Measurements from ENCODE around the gene SCAMP4.
"Not testable (repeated sequence)": the region's sequence is repeated elsewhere in the genome, so short reads cannot be mapped to it uniquely, and the experiment has no call there.

Gene SCAMP4

DNA sequence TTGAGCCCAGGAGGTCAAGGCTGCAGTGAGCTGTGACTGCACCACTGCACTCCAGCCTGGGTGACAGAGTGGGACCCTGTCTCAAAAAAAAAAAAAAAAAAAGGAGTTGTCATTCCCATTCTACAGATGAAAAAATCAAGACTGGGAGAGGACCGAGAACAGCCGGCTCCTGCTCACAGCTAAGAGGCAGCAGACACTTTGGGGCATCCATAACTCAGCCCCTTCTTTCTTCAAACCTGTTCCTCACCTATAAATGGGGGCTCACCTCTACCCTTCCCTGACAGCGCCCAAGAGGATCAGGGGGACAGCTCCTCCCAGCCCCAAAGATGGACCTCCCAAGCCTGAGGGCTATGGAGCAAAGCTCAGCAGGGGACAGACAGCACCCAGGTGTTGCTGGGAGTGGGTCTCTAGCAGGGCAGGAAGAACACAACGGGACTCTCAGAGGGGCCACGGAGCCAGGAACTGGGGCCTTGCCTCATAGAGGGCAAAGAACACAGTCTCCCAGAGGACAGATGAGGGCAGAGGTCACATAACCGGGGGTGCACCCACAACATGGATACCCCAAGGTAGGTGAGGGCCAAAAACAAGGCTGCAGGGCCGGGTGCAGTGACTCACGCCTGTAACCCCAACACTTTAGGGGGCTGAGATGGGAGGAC lies 38.4 kb upstream of the SCAMP4 start:
- DNase-seq: no peak

DNA sequence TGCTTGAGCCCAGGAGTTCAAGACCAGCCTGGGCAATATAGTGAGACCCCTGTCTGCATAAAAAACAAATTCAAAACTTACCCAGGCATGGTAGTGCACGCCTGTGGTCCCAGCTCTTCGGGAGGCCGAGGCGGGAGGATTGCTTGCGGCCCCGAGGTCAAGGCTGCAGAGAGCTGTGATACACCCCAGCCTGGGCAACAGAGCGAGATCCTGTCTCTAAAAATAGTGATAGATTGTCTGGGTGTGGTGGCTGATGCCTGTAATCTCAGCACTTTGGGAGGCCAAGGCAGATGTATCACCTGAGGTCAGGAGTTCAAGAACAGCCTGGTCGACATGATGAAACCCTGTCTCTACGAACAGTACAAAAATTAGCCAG lies 37.9 kb upstream of the SCAMP4 start:
- DNase-seq: no peak

DNA sequence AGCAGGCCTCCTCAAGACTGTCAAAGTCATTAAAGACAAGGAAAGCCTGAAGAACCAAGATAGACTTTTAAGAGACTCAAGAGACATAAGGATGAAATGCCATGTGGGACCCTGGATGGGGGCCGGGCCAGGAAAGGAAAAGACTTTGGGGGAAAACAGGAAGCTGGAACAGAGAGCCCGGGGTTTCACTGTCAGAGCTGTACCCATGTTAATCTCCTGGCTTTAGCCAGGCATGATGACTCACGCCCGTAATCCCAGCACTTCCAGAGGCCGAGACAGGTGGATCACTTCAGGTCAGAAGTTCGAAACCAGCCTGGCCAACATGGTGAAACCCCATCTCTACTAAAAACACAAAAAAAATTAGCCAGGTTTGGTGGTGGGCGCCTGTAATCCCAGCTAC lies 36.2 kb upstream of the SCAMP4 start:
- DNase-seq: no peak

DNA sequence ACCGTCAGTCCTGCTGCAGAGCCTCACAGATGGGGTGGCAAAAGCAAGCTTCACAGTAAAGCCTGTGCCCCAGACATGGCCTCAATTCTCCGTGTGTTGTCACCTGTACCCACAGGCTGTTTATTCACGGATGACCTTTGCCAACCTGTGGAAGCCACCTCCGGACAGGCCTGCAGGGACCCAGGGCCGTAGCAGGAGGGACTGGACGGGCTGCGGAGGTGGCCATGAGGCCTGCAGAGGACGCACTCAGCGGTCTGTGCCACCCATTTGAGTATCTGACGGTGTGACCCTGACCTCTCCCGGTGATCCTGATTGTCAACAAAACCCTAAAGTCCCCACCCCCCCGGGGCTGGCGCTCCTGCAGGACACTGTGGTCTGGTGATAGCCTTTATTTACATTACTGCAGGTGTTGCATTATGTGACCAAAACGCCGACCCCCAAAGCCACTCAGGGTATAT lies 34.0 kb upstream of the SCAMP4 start:
- no peak for DNase-seq

DNA sequence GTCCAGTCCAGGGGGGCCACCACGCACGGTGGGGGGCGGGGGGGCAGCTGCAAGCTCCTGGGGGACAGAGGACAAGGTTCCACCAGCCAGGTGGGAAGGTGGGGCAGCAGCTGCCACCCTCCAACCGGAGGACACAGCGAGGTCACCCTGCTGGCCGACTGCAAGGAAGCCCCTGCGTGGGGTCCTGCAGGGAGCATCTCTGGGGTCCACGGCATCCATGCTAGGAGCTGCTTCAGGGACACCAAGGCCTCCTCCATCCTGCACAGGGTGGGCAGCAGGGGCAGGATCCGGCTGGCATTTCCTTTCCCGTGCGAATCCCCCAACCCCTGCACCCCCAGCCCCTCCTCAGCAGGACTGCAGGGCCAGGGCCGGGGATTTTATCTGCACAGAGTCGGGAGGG lies 33.6 kb upstream of the SCAMP4 start:
- no peak for DNase-seq

DNA sequence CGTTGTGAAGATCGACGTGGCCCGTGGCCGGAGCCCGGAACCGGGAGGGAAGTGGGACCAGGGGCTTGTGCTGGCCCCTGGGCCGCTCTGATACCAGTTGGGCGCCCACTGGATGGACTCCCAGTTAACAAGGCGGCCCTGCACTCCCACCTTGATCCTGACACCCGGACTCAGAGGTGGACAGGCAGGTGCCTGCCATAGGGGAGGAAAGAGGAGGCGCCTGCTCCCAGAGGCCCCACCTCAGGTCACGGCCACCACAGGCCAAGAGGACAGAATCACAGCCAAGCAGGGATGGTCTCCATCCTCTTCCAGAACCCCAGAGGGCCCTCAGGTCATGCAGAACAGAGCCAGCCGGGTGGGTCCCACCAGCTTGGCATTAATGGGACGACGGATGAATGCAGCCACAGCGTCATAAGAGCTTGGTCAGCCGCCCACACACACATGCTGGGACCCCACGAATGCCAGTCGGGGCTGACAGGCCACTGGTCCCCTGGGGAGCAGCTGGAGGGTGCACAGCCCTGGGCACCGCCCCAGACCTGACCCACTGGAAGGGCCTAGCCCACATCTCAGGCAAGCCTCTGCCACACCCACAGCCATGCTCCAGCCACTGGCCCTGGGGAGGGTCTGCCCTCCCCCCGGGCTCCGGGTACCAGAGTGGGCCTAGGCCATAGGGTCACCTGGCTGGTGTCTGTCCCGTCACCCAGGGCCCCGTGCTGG lies 32.2 kb upstream of the SCAMP4 start:
- DNase-seq: no peak

DNA sequence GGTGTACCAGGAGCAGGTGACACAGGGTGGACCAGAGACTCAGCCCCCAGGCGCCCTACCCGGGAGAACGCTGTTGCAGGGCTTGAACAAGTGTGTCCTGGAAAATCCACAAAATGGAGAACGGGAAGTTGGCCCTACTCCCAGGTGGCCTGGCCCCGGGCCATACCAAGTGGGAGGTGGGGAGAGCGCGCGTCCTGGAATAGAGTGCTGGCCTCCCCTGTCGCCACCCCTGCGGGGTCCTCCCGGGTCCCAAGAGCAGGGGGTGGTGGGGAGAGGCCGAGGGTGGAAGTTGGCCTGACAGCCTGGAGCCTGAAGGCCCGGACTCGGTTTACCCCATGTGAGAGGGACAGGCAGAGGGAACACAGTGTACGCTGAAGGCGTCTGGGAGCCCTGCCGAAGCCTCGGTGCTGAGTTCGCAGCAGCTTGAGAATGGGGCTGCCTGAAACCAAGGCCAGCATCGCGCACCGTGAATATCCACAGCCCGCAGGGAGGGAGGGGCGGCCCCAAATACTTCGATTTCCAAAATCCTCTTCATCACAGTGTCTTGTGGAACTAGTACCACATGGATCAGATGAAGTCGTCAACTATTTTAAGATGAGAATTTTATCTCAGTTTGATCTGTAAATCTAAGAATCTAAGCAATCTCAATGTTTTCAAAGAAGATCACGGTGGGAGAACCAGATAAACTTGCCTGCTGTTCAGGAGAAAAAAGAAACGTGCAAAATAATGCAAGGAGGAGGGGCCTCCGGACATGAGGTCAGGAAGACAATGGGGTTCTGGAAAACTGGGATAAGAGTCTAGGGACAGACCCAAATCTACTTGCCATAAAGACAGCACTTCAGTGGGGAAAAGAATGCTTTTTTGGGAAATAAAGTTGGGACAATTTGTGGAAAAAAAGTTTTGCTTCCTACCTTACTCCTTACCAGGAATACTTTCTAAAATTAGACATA lies 31.4 kb upstream of the SCAMP4 start:
- DNase-seq: no peak

DNA sequence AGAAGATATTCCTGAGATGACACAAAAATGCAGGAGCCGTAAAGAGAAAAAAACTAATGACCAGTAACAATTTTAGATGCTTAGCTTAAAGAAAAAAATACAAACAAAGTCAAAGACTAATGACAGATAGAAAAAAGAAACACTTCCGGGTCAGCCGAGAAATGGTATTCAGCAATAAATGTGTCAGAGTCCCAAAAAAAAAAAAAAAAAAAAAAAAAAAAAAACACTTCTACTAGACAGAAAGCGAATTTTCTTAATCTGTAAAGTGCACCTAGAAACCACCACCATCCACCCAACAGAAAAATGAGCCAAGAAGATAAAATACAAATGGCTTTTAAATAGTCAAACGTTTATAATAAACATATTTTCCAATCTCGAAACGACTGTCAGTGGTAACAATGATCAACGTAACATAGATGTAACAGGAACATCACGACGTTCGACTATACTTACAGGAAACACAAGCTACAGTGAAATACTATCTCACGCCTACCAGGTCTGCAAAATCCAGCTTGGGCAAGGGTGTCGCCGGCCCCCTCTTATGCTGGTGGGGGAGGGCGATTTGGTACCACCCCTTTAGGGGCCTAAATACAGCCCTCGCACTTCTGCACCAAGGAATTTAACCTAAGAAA lies 30.5 kb upstream of the SCAMP4 start:
- DNase-seq: peak; percentile 41 to 60 (median 59)

DNA sequence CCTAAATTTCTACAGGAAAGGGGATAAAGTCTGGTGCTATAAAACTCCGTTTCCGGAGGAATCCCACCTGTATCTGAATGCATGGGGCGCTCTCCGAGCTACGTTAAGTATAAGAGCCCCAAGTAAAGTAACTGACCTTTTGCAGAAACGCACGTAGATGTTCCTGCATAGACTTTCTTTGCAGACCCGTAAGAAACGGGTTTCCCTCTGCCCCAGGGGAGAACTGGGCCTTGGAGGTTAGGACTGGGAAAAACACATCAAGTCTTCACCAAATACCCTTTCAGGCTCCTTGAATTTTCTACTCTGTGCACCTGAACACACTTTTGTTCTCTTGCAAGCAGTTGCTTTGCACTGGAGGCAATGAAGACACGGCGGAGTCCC lies 29.9 kb upstream of the SCAMP4 start:
- not testable (repeated sequence) for DNase-seq

DNA sequence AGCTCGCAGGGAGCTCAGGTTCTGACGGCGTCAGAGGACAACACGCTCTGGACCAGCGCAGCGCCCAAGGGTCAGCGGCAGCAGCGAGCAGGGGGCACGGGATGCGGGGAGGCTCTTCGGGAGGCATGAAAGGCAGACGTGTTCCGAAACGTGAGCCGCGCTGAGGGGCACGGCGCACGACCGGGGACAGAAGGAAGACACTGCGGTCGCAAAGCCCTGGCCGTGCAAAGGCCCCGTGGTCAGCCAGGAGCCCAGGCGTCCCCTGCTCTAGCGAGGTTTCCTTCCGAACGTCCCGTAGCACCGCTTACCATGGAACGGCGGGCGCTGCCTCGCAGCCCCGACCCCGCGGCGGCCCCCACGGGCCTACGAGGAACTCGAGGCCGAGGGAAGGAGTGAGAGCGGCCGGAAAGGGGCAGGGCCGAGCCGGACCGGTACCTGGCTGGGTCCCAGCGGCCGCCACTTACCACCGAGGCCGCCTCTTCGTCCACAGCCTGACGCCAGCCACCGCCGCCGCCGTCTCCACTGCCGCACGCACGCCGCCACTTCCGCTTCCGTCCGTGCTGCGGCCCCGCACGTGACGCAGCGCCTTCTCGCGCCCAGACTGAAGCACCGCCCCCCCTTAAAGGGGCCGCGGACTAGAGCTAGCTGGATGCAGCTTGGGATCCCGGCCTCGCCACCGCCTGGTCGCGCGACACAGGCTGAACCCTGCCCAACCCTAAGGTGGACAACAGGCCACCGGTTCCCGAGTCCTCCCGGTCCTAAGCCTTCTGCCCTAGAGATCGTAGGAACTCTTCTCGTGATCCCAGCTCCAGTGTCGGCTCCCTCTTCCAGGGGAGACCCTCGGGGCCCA lies 29.3 kb upstream of the SCAMP4 start:
- peak; percentile 95 to 97 (median 96) for DNase-seq

DNA sequence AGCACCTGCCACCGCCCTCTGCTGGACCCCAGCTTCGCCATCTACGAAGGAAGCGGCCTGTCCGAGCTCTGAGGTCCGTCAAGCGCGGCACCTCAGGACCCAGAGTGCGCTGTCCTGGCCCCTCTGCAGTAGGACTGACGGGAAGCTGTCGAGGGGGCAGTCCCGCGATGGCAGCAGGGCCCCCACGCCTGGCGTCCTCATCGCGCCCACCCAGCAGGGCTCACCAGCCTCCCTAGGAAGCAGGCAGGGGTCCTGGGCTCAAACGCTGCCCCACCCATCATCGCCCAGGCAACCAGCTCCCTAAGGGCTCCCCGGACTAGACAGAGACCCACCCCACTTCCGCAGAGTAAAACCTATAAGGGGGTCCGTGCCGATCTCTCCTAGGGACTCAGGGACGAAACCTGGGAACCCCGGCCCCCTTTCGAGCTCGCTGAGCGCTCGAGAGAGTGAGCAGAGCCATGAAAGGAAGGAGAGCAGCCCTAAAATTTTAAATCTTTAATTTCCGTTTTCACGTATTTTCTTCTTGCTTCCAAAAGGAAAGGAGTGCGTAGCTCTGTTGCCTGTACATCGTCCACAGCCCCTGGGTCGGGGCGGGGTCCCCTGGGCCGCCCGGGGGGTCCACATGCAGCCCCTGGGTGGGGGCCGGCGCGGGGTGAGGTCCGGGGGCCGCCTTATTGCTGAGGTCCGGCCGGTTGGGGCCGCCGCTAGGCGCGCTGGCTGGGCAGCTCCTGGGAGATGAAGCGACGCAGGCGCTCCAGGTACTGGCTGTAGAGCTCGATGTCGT lies 28.5 kb upstream of the SCAMP4 start:
- DNase-seq: not testable (repeated sequence)

DNA sequence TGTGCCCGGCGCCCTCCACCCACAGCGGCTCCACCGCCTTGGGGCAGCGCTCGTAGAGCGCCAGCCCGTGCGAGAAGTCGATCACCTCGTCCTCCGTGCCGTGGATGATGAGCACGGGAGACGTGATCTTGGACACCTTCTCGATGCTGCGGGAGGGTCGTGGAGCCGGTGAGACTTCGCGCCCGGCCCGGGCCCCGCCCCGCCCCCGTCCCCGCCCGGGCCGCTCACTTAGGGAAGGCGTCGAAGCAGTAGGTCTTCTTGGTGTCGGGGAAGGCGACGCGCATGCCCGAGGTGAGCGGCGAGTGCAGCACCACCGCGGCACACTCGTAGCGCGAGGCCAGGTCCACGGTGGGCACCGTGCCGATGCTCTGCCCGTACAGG lies 27.9 kb upstream of the SCAMP4 start:
- not testable (repeated sequence) for DNase-seq

DNA sequence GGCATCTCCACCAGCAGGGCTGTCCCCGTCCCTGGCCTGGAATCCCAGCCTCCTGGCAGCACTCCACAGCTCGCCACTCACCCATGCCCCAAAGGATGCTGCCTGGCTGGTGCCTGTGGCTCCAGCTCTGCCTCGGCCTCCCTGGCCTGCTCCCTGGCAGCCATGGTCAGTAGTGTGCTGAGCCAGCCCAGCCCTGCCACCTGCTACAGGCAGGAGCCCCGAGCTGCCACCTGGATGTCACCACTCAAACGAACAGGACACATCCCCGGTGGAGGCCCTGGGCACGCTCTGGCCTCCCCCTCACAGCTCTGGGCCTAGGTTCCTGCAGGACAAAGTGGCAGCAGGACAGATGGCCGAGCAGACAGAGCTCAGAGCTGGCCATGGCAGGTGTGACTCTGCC lies 26.6 kb upstream of the SCAMP4 start:
- DNase-seq: not testable (repeated sequence)

DNA sequence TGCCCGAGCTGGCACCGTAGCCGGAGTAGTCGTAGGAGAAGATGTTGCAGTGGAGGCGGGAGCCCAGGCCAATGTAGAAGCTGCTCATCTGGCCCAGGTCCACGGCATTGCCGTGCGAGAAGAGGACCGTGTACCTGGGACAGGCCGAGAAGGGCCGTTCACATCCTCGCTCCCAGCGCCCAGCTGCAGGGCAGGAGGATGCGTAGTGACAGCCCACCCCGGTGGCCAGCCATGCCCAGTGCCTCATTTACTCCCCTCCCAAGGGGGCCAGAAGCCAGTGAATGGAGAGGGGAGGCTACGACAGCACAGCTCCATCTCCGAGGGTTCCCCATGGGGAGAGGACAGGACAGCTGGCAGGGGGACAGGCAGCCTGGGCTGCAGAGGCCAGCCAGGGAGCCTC lies 25.2 kb upstream of the SCAMP4 start:
- not testable (repeated sequence) for DNase-seq

DNA sequence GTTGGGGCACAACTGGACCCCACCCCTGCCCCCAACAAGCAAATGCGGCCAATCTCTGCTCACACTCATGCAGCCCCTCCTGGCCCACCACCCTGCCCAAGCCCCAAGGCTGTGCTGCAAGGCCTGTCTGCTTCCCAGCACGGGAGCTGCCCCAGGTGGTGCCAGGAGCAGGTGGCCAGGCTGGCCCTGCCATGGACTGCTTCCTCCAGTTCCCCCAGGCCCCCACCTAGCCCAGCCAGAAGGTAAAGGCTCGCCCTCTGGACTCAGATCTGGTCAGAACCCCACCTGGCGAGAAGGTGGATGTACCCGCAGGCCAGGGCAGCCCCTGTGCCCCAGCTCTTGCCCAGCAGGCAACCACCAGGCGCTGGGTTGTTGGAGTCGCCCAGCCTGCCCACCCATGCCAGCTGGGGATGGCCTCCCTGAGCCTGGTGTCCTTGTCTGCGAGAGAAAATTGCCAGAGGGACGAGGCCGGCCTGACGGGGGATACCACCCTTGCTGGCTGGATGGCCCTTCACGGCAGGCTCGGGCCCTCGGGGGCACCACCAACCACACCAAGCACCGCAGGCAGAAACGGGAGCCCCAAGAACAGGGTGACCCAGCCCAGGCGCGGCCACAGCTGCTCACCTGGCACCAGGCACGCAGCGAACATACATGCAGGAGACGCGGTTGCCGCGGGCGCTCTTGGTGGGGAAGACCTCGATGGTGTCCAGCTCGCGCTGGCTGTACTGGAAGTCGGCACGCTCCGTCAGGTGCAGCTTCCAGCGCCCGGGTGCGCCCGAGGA lies 24.4 kb upstream of the SCAMP4 start:
- no peak for DNase-seq

DNA sequence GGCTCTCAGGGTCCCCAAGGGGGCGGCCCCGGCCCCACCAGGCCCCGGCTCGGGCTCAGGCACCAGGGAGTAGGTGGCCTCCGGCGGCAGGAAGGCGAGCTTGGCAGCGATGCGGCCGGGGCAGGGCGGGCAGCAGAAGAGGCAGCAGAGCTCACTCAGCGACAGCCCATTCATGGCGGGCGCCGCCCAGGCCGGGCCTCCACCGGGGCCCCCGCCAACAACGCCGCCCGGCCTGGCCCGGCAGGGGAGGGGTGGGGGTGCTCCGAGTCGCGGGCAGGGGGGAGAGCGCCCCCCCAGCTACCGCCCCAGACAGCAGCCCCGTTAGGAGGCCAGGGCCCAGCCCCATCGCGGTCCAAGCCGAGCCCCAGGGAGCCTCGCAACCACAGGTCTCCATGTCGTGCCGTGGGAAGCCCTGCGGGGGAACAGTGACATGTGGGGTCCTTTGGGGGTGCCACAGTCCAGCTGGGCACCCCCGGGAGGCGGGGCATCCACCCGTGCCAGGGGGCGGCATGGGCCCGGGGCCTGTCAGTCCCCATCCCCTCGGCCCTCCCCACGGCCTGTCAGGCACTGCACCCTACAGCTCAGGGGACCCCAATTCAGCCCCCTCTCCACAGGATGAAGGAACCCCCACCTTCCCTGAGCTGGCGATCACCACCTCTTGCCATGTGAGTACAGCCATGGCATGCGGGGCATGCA lies 23.7 kb upstream of the SCAMP4 start:
- not testable (repeated sequence) for DNase-seq

DNA sequence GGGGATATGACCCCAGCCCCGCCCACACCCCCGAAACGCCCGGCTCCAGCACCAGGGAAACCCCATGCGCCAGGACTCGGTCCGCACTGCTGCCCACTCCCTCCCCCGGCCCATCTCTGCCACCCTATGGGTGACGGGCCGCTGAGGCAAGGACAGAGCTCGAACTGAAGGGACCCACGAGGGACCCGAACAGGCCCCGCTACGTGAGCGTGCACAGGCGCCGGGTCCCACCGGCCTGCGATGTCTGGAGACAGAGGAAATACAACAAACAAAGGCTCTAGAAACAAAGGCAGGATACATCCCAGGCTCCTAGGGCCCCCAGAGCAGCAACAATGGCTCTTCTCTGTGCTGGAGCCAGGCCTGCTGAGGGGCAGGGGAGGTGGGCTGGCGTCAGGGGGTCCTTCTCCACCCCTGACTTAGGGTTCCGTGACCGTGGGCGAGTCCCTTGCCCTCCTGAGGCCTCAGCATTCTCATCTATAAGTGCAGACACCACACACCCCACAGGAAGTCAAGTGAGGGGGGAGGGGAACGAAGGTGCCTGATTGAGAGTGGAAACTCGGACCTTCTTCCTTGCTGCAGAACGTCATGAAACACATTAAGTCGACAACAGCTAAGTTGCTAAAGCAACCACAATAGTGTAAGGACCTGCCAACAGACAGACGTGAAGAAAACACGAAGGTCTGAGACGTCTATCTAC lies 23.0 kb upstream of the SCAMP4 start:
- no peak for DNase-seq

DNA sequence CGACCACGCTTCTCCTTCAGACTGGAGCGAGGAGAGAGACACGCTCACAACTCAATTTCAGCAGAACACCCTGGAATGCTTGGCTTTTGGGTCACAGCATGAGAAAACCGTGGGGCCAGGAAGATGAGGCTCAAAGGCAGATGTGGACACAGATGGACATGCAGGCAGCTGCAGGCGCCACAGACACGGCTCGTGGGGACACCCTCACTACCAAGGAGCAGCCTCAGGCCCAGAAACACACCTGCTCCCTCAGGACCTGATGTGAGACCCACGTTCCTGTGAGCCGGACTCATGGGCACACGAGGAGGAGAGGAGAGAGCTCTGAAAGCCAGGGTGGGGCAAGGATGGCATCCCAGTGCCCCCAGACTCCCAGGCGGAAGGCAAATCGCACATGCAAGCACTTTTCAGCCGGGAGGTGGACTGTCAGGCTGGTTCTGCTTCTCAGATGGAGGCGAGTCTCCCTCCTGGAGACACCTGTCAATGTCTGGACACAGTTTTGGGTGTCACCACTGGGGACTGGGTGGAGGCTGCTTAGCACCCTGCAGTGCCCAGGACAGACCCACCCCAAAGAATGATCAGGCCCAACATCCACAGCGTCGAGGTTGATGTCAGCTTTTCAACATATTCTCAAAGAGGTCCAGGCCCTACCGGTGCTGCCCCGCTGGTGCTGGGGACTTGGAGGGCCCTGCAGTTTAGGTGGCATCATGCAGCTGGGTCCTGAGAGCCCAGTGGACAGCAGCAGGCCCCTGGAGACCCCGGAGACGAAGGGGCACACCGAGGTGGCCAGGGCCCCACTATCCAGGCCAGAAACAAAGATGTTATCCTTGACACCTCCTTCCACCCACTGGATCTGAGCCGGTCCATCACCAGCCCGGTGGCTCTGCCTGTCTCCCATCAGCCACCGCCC lies 22.2 kb upstream of the SCAMP4 start:
- no peak for DNase-seq

All from suppressor macrophage treated with lipopolysaccharide for 1 hour (primary cell).